Lower lobe of right lung (tissue), 2 donors: ENCODE measurements around the gene IFNA16. TPM values are rescaled to one million over a fixed set of nuclear protein-coding genes. Genes with fewer than 3 reads are reported as not detected.
"Not testable (repeated sequence)": the region's sequence is repeated elsewhere in the genome, so short reads cannot be mapped to it uniquely, and the experiment has no call there.

Source experiments
- ATAC-seq, 2 donors: fragments of 200-7000 bp; cut with Tn5 transposase; one replicate each; pipeline ENCODE4 v1.9.1; 2020 to 2022; ENCODE audit warnings: mild to moderate bottlenecking in 2 of 2, moderate library complexity in 2 of 2
- DNase-seq: peaks from one replicate; pipeline ENCODE4 v3.0.0-alpha.2; 2020
- H3K27ac ChIP-seq: fragments of 200-600 bp; one replicate; pipeline ENCODE4 v1.8.0; 2022
- H3K27me3 ChIP-seq: fragments of 200-600 bp; one replicate; pipeline ENCODE4 v1.8.0; 2022; ENCODE audit warnings: low read depth
- H3K36me3 ChIP-seq: fragments of 200-600 bp; one replicate; pipeline ENCODE4 v1.8.0; 2022; ENCODE audit warnings: mild to moderate bottlenecking
- H3K4me1 ChIP-seq: fragments of 200-600 bp; one replicate; pipeline ENCODE4 v1.8.0; 2022
- H3K4me3 ChIP-seq: fragments of 200-600 bp; one replicate; pipeline ENCODE4 v1.8.0; 2022; ENCODE audit warnings: mild to moderate bottlenecking
- H3K9me3 ChIP-seq: fragments of 200-600 bp; one replicate; pipeline ENCODE4 v1.8.0; 2022
- intact Hi-C: fragments of 100-400 bp; cut with DNase I; formaldehyde crosslinking; loops from one replicate; pipeline ENCODE4 v1.11.0; 2022
- total RNA-seq: library from RNA; stranded (reverse); fragmentation: NEBNext Ultra II Directional; extraction: Animal tissue kit (Norgen Biotek cat#: 25700); gene quantifications from one replicate; pipeline ENCODE4 v1.2.1, GENCODE V29; 2021
- TF ChIP-seq, protein P1 (sequence below): fragments of 200-600 bp; IDR thresholded peaks from one replicate; pipeline ENCODE4 v1.8.0; 2022; ENCODE audit warnings: antibody characterized with exemption, mild to moderate bottlenecking
- donor health status: DM: no; HTN: yes; CAD: no; lungs with severe emphysema.

The IFNA16 gene
- total RNA-seq, 1 donor from 2014 or later: not detected

DNA sequence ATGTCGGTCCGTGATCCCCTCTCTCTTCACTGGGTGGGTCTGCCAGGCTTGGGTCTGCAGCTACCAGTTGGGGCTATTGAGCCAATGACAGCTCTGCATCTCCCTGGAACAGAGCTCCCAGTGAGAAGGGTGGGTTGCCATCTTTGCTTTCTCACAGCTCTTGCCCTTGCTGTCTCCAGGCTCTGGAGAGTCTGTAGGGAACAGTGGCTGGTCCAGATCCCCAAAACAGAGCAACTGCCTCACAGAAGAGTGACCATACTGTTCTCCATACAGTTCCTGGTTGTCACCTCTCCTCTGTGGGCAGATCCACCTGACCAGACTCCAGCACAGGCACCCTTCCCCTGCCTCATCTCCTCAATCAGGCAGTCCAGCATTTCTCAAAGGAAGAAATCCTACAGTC, 16.1 kb upstream of the IFNA16 start:
- H3K27ac ChIP-seq: no peak overlapping the region
- TF ChIP-seq, protein P1, sequence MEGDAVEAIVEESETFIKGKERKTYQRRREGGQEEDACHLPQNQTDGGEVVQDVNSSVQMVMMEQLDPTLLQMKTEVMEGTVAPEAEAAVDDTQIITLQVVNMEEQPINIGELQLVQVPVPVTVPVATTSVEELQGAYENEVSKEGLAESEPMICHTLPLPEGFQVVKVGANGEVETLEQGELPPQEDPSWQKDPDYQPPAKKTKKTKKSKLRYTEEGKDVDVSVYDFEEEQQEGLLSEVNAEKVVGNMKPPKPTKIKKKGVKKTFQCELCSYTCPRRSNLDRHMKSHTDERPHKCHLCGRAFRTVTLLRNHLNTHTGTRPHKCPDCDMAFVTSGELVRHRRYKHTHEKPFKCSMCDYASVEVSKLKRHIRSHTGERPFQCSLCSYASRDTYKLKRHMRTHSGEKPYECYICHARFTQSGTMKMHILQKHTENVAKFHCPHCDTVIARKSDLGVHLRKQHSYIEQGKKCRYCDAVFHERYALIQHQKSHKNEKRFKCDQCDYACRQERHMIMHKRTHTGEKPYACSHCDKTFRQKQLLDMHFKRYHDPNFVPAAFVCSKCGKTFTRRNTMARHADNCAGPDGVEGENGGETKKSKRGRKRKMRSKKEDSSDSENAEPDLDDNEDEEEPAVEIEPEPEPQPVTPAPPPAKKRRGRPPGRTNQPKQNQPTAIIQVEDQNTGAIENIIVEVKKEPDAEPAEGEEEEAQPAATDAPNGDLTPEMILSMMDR: no peak
- no peaks in the 10 kb centered on the region for H3K9me3 ChIP-seq
- no peak overlapping the region for H3K4me3 ChIP-seq
- no peaks in the 10 kb centered on the region for H3K36me3 ChIP-seq
- intact Hi-C loops: no loop called here
- no peaks in the 10 kb centered on the region for H3K4me1 ChIP-seq
- H3K27me3 ChIP-seq: no peaks in the 10 kb centered on the region
- ATAC-seq: no peak
- no peak for DNase-seq

DNA sequence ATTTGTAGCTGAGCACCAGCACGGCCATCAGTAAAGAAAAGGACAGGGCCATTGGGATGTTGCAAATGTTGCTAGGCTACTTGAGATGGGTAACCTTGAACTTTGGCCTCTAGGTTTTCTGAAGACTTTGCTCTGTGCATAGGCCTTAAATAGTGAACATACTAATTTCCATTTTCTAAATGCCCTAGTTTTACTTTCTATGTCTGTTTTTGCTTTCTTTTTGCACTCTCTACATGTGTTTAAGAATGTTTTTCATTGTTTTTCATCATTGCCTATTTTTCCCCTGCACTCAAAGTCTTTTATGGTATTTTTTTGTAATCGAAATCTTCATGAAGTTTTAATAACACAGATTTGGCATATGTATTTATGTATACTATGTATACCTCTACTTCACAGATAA, 11.0 kb upstream of the IFNA16 start, which contains the start of gene IFNA17:
IFNA17 (minus strand) TSS at position 101 of the 400 bp plus-strand sequence; CDS start at position 52, 49 bp downstream.
- no peak within 1 kb of the TSS for H3K27ac ChIP-seq
- no peak within 1 kb of the TSS for H3K4me3 ChIP-seq
- ATAC-seq: no peak
- H3K36me3 ChIP-seq: no peaks in the 10 kb centered on the region
- no peaks in the 10 kb centered on the region for H3K27me3 ChIP-seq
- intact Hi-C loops: no loop called here
- H3K9me3 ChIP-seq: no peaks in the 10 kb centered on the region
- no peaks in the 10 kb centered on the region for H3K4me1 ChIP-seq
- TF ChIP-seq, protein P1: no peak
- no peak for DNase-seq

DNA sequence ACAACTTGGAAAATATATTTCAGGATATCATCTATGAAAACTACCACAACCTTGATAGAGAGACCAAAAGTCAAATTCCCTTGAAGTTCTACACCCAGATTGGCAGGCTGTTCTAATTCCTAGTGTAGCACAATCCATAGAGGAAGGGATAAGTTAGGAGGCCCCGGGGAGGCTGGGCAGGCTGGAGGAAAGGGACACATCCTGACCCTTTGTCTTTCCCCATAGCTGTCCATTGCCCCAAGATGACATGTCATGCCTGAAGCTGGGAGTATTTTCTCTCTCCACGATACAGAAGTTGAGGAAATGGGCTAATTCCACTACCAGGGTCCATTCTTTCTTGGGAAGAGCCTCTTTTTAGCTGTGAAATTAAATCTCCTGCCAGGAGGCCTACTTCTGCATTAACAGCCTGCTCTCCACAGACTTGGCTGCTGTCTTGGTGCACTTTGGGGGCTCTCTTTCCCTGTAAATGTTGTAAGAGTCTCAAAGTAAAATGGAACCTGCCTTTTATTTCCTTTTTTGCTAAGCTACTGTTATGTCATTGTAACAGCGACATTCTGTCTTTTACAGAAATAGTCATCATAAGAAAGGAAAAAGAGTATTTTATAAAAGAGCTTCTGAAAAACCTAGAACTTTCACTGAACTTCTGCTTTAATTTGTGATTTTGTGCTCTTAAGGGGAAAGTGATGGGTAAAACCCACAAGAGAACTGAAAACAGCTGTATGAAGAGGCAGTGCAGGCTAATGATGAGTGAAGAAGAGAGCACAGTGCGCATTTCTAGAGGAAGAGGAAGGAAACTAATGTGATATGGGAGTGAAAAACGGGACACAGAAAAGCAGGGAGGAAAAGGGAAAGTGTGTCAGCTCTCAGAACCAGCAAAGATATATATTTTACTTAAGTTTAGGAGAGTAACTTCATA, 3.4 kb downstream of the IFNA16 start:
- H3K27ac ChIP-seq, H3K27me3 ChIP-seq, DNase-seq, H3K36me3 ChIP-seq, H3K9me3 ChIP-seq, intact Hi-C loops, H3K4me1 ChIP-seq, H3K4me3 ChIP-seq, ATAC-seq: not testable (repeated sequence)

GRCh38 chr9:21212160-21212559, 5.0 kb downstream of the IFNA16 start:
- H3K36me3 ChIP-seq, H3K4me3 ChIP-seq, H3K9me3 ChIP-seq, H3K27me3 ChIP-seq, DNase-seq, intact Hi-C loops, H3K4me1 ChIP-seq, H3K27ac ChIP-seq: not testable (repeated sequence)
- peak in 1 of 2 donors; percentile 29 for ATAC-seq

DNA sequence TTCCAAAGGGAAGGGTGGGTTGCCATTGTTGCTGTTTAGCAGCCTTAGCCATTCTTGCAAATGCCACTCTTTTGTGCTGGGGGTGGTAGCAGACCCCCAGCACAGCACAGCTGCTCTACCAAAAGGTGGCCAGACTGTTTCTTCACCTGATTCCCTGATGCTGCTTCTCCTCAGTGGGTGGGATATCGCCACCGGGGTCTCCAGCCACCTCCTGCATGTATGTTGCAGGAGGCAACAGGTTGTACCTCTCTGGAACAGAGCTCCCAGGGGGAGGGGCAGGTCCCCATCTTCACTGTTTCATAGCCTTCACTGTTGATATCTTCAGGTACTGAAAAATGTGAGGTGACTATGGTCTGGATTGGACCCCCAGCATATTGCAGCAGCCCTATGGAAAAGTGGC, 6.3 kb downstream of the IFNA16 start:
- intact Hi-C loops, ATAC-seq, H3K4me3 ChIP-seq, H3K9me3 ChIP-seq, H3K27ac ChIP-seq, H3K36me3 ChIP-seq, H3K4me1 ChIP-seq, DNase-seq, H3K27me3 ChIP-seq: not testable (repeated sequence)

DNA sequence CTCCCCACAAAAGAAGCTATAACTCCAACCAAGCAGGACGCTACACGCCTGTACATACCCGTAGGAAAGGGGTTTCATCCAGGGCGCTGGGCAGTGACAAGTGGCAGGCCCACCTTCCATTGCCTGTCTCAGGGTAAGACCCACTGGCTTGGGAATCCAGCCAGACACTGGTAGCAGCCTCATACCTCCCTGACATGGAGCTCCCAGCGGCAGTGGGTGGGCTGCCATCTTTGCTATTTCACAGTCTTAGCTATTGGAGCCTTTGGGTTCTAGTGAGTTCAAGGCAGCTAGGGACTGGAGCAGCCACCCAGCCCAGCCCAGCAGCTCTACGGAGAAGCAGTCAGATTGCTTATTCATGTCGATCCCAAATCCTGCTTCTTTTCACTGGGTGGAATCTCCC, 6.8 kb downstream of the IFNA16 start:
- H3K4me1 ChIP-seq: no peaks in the 10 kb centered on the region
- TF ChIP-seq, protein P1: no peak
- no peaks in the 10 kb centered on the region for H3K36me3 ChIP-seq
- no peak overlapping the region for H3K4me3 ChIP-seq
- ATAC-seq: no peak
- DNase-seq: no peak
- no peak overlapping the region for H3K27ac ChIP-seq
- no peaks in the 10 kb centered on the region for H3K27me3 ChIP-seq
- H3K9me3 ChIP-seq: no peaks in the 10 kb centered on the region
- intact Hi-C loops: no loop called here

GRCh38 chr9:21207043-21207442, 10.1 kb downstream of the IFNA16 start, which contains the start of gene IFNA10:
Gene IFNA10, minus strand, starts transcription at chr9:21207143. Its CDS starts 46 bp downstream, at chr9:21207097.
- H3K27me3 ChIP-seq: not testable (repeated sequence)

More at GRCh38 chr9:21207043-21207442, 10.1 kb downstream of the IFNA16 start, which contains the start of gene IFNA10:
- H3K9me3 ChIP-seq, H3K36me3 ChIP-seq, H3K27ac ChIP-seq, intact Hi-C loops, ATAC-seq, H3K4me3 ChIP-seq, H3K4me1 ChIP-seq, DNase-seq: not testable (repeated sequence)
